ENCODE data around the gene IRAK1. TPM values are rescaled to one million over a fixed set of nuclear protein-coding genes. Genes with fewer than 3 reads are reported as not detected.
A peak's percentile ranks its signal among the peaks of the same experiment; 100 is the strongest.

Gene IRAK1
- total and polyA plus RNA-seq, 9 of the 15 experiments (the other 6 are each of a cell fraction or from before 2014, with no cell fraction given) = 11.6 to 261 (median 91.6) TPM

DNA sequence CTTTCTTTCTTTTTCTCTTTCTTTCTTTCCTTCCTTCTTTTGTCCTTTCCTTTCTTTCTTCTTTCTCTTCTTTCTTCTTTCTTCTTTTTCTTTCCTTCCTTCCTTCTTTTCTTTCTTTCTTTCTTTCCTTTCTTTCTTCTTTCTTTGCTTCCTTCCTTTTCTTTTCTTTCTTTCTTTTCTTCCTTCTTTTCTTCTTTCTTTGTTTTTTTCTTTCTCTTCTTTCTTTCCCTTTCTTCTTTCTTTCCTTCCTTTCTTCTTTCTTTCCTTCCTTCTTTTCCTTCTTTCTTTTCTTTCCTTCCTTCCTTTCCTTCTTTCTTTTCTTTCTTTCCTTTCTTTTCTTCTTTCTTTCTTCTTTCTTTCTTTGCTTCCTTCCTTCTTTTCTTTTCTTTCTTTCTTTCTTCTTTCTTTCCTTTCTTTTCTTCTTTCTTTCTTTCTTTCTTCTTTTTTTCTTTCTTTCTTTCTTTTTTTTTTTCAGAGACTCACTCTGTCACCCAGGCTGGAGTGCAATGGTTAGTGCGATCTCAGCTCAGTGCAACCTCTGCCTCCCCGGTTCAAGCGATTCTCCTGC, 28.6 kb downstream of the IRAK1 start (continued):
- TF ChIP-seq ZNF407 (IDR thresholded peaks at IDR 0.05; ENCODE audit: low read depth) (no peak), MTA1 (IDR thresholded peaks at IDR 0.05; ENCODE audit: borderline replicate concordance) (peak; percentile 43; the same call in 1 of the 2 replicates)
